GM12874 (cell line): ENCODE data around the gene ATRAID.

Experiments
- CTCF ChIP-seq: IDR thresholded peaks from 2 replicates; pipeline ENCODE4 v1.5.1; 2011; ENCODE audit warnings: low read depth, mild to moderate bottlenecking, control low read depth, low read length, moderate library complexity; ENCODE audit not compliant: insufficient read depth

Gene ATRAID

GRCh38 chr2:27175330-27175729, 36.5 kb upstream of the ATRAID start:
- TF ChIP-seq CTCF = no peak

DNA sequence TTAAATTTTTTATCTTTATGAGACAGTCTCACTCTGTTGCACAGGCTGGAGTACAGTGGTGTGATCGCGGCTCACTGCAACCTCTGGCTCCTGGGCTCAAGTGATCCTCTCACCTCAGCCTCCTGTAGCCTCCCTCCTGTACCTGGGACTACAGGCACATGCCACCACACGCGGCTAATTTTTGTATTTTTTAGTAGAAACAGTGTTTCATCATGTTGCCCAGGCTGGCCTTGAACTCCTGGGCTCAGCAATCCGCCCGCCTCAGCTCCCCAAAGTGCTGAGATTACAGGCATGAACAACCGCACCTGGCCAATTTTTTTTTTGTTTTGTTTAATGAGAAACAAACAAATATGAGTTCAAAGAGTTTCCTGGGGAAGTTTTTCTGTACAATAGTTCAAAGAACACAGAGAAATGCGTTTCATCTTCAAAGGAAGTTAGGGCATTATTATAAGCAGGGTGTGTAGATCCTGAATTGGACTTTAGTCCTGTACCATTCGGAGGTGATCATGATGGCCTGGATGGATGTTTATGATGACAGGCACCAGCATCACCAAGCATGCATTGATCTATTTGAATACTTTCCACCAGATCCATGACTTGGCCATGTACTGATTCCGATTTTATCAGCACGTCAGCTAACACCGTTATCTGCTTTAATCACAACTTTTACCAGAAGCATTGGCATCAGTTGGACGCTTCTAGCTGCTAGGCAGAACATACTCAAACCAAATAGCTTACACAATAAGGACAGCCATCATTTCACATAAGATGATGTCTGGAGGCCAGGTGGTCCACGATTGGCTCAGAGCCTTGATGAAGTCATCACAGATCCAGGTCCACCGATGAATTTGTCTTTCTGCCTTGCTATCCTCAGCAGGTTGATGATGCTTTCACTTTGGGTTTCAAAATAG, 34.1 kb upstream of the ATRAID start:
- TF ChIP-seq CTCF = no peak

- no peak for TF ChIP-seq CTCF
Observed at GRCh38 chr2:27178469-27178868, 33.4 kb upstream of the ATRAID start.

DNA sequence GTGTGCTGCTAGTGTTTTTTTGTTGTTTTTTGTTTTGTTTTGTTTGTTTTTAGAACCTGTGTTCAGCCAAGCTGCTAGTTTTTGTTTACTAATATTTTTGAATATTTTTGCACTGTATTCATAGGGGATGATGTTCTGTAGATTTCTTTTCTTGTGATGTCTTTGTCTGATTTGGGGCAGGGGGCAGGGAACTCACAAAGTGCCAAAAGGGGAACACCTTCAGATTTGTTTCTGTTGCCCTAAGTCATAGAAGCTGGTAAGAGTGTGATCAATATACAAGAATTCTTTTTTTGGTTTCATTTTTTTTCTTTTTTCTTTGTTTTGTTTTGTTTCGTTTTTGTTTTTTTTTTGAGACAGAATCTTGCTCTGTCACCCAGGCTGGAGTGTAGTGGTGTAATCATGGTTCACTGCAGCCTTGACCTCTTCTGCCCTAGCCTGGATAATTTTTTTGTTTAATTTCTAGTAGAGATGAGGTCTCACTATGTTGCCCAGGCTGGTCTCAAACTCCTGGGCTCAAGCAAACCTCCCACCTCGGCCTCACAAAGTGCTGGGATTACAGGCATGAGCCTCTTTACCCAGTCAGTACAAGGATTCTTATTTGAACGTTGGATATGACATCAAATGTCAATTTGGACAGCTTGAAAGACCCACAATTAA, 32.4 kb upstream of the ATRAID start:
- TF ChIP-seq CTCF = no peak

GRCh38 chr2:27182346-27182745, 29.5 kb upstream of the ATRAID start:
- TF ChIP-seq CTCF = no peak

- no peak for TF ChIP-seq CTCF
Observed at GRCh38 chr2:27184115-27184514, 27.7 kb upstream of the ATRAID start.

DNA sequence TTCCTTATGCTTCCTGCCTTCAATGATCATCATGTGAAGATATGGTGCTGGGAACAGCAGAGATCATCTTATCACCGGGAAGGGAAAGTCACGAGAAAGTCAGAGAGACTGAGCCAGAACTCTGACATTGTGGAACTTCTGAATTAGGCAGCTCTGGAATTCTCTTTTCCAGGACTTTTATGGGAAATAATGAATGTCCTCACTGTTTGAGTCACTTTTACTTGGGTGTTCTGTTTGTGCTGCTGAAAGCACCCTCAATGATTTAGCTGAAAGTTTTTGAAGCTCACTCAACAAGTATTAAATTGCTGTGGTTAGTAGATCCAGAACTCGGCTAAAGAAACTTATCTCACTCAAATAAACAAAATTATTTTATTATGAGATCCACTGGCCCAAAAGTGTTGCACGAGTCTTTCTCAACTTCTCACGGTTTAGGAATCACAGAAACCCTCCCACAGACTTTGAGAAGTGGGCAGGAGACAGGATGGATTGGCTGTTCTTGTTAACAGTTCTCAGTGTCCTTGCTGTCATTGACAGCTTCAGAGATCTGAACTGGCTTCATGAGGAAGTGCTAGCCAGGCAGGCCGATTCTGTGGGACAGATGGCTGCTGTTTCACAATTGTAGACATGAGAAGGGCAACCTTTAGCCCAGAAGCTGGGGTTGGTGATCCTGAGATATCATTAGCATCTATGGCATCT, 26.4 kb upstream of the ATRAID start:
- TF ChIP-seq CTCF = no peak
